ENCODE results near the gene TRMT6.

TRMT6 gene

DNA sequence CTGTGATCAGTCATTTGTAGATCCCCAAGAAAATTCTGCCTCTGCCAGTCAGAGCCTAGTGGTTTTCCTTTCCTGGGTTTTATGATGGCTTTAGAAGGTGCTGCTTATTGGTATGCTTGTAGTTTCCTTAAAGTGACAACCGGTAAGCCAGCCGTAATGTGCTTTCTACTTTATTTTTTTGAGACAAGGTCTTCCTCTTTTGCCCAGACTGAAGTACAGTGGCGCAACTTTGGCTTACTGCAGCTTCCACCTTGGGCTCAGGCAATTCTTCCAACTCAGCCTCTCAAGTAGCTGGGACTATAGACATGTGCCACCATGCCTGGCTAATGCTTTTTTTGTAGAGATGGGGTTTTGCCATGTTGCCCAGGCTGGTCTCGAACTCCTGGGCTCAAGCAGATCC lies 23.6 kb upstream of the TRMT6 start:
- TF ChIP-seq, protein P1, sequence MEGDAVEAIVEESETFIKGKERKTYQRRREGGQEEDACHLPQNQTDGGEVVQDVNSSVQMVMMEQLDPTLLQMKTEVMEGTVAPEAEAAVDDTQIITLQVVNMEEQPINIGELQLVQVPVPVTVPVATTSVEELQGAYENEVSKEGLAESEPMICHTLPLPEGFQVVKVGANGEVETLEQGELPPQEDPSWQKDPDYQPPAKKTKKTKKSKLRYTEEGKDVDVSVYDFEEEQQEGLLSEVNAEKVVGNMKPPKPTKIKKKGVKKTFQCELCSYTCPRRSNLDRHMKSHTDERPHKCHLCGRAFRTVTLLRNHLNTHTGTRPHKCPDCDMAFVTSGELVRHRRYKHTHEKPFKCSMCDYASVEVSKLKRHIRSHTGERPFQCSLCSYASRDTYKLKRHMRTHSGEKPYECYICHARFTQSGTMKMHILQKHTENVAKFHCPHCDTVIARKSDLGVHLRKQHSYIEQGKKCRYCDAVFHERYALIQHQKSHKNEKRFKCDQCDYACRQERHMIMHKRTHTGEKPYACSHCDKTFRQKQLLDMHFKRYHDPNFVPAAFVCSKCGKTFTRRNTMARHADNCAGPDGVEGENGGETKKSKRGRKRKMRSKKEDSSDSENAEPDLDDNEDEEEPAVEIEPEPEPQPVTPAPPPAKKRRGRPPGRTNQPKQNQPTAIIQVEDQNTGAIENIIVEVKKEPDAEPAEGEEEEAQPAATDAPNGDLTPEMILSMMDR (IDR thresholded peaks at IDR 0.05; ENCODE audit: borderline replicate concordance, insufficient read depth, low read depth, low read length) = no peak
- no peak overlapping the region for H3K4me3 ChIP-seq (ENCODE audit: low read depth, low read length)

DNA sequence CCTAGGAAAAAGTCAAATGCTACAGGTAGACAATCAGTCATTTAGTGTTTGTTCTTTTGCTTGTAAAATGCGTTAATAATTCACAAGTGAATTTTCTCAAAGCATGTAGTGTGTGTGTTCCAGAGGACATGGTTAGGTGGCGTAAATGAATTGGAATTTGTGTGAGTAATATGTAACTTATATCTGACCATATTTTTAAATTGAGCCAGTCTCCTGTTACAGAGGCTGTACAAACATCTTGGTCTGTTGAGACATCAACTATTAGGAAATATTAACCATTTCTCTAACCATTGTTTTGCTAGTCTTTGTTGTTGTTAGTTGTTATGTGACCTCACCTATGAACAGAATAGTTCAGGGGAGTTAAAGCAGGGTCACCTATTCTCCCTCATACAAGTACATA lies 22.8 kb upstream of the TRMT6 start:
- TF ChIP-seq, protein P1 (IDR thresholded peaks at IDR 0.05; ENCODE audit: borderline replicate concordance, insufficient read depth, low read depth, low read length) = no peak
- no peak overlapping the region for H3K4me3 ChIP-seq (ENCODE audit: low read depth, low read length)

DNA sequence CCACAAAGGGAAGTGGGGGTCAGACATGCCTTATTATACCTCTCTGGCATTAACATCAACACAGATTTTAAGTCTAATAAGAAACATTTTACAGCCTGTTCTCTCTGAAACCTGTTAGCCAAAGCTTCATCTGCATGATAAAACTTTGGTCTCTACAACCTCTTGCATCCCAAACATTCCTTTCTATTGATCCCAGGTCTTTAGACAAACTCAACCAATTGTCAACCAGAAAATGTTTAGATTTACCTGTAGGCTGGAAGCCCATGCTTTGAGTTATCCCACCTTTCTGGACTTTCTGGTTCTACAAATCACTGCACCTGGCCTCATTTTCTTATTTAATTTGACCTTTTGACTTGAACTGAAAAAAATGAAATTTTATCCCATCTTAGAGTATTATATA lies 20.9 kb upstream of the TRMT6 start:
- TF ChIP-seq, protein P1 (IDR thresholded peaks at IDR 0.05; ENCODE audit: borderline replicate concordance, insufficient read depth, low read depth, low read length) = no peak
- H3K4me3 ChIP-seq (ENCODE audit: low read depth, low read length) = no peak overlapping the region

DNA sequence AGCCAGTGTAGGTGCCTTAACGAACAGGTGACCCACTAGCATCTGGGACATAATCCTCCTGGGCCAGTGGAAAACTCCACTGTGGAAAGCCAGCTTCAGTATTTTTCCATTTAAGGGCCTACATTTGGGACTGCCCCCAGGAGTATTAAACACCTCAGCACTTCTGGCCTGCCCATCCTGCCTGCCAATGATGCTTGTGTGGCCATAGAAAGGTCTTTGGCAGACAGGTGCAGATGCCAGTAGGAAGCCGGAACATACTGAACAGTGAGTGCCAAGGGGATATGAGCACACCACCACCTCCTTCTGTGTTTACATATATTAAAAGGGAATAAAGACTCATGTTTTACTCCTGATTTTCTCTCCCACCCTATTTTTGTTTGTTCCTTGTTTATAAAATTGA lies 20.0 kb upstream of the TRMT6 start:
- H3K4me3 ChIP-seq (ENCODE audit: low read depth, low read length) = no peak overlapping the region
- TF ChIP-seq, protein P1 (IDR thresholded peaks at IDR 0.05; ENCODE audit: borderline replicate concordance, insufficient read depth, low read depth, low read length) = no peak

DNA sequence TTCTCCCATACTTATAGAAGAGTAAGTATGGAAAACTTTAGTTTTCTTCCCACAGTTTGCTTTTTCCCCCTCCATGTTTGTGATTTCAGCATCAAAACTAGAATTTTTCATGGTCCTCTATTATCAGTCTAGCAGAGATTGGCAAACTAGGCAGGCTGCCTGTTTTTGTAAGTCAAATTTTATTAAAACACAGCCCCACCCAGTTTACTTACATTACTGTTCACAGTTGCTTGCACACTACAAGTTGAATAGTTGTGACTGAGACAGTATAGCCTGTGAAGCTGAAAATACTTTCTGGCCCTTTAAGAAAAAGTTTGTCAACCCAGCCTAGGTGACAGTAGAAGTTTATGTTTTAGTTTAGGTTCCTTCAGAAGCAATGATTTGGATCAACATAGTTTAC lies 19.6 kb upstream of the TRMT6 start:
- TF ChIP-seq, protein P1 (IDR thresholded peaks at IDR 0.05; ENCODE audit: borderline replicate concordance, insufficient read depth, low read depth, low read length) = no peak
- H3K4me3 ChIP-seq (ENCODE audit: low read depth, low read length) = no peak overlapping the region

DNA sequence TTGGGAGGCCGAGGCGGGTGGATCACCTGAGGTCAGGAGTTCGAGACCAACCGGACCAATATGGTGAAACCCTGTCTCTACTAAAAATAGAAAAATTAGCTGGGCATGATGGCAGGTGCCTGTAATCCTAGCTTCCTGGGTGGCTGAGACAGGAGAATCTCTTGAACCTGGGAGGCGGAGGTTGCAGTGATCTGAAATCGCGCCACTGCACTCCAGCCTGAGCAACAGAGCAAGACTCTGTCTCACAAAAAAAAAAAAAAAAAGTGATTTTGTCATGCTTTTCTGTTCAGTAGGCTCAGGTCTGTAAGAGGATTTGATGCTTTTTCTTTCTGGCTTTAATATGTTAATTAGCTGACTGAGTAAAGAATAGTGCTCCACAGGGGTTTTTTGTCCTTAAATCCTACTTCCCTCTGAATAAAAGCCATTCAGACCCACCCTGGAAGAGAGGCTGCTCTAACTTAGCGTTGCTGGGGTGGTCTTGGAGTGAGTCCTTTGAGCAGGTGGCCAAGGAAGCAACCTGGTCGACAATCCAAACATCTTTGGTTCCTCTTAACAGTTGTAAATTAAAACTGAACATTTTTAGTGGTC lies 19.1 kb upstream of the TRMT6 start:
- TF ChIP-seq, protein P1 (IDR thresholded peaks at IDR 0.05; ENCODE audit: borderline replicate concordance, insufficient read depth, low read depth, low read length) = no peak
- no peak overlapping the region for H3K4me3 ChIP-seq (ENCODE audit: low read depth, low read length)

DNA sequence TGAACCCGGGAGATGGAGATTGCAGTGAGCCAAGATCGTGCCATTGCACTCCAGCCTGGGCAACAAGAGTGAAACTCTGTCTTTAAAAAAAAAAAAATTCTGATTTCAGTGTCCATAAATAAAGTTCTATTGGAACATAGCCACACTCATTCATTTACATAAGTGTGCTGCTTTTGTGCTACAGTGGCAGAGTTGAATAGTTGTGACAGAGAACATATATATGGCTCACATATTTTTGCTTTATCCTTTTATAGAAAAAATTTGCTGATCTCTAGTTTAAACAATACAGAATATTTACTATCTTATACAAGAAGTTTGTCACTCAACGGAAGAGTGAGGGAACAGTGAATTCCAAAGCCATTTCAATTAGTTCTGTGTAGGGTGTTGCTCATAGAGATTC lies 18.1 kb upstream of the TRMT6 start:
- no peak overlapping the region for H3K4me3 ChIP-seq (ENCODE audit: low read depth, low read length)
- TF ChIP-seq, protein P1 (IDR thresholded peaks at IDR 0.05; ENCODE audit: borderline replicate concordance, insufficient read depth, low read depth, low read length) = no peak

Measured in GM12875 (cell line).